Measurements from ENCODE around the gene DNHD1. TPM values are rescaled to one million over a fixed set of nuclear protein-coding genes. Genes with fewer than 3 reads are reported as not detected.

DNHD1 gene
- total and polyA plus RNA-seq, 2 of the 13 experiments (the other 11 are each of a cell fraction or from before 2014, with no cell fraction given), result 2.7 to 9.3 TPM

- TF ChIP-seq ZNF230 (CRISPR knock-in tag; IDR thresholded peaks at IDR 0.05) (no peak), PRPF4 (IDR thresholded peaks at IDR 0.05; ENCODE audit: low read depth, low read length, poor library complexity, severe bottlenecking) (no peak), ZNF3 (CRISPR knock-in tag; IDR thresholded peaks at IDR 0.05) (no peak), SMYD3 (CRISPR knock-in tag; IDR thresholded peaks at IDR 0.05) (no peak), ONECUT2 (CRISPR knock-in tag; IDR thresholded peaks at IDR 0.05) (no peak), FOXM1 (CRISPR knock-in tag; IDR thresholded peaks at IDR 0.05) (no peak), FOXK1 (CRISPR knock-in tag; IDR thresholded peaks at IDR 0.05; ENCODE audit: borderline replicate concordance, low read depth) (no peak), ELF3 (CRISPR knock-in tag; IDR thresholded peaks at IDR 0.05) (0 out of 2 replicates have a peak, but pooled peaks have one; percentile 33), FOXA1 (IDR thresholded peaks at IDR 0.05) (no peak), FOXA1 (CRISPR knock-in tag; IDR thresholded peaks at IDR 0.05) (0 out of 2 replicates have a peak, but pooled peaks have one; percentile 13), PHB2 (IDR thresholded peaks at IDR 0.05; ENCODE audit: partially characterized antibody) (no peak), FOXA3 (CRISPR knock-in tag; IDR thresholded peaks at IDR 0.05) (0 out of 2 replicates have a peak, but pooled peaks have one; percentile 17), ELF1 (CRISPR knock-in tag; IDR thresholded peaks at IDR 0.05) (no peak), RAD21 (CRISPR knock-in tag; IDR thresholded peaks at IDR 0.05) (peak; percentile 61), PITX1 (CRISPR knock-in tag; IDR thresholded peaks at IDR 0.05) (no peak), MXI1 (IDR thresholded peaks at IDR 0.05; ENCODE audit: borderline replicate concordance, low read depth, low read length) (no peak), ZNF382 (CRISPR knock-in tag; IDR thresholded peaks at IDR 0.05; ENCODE audit: borderline replicate concordance) (no peak), RXRB (CRISPR knock-in tag; IDR thresholded peaks at IDR 0.05; ENCODE audit: borderline replicate concordance) (no peak), DRAP1 (CRISPR knock-in tag; IDR thresholded peaks at IDR 0.05) (no peak), LCORL (IDR thresholded peaks at IDR 0.05) (no peak), LCORL (CRISPR knock-in tag; IDR thresholded peaks at IDR 0.05) (no peak), KMT2A (CRISPR knock-in tag; IDR thresholded peaks at IDR 0.05) (no peak), TBX2 (CRISPR knock-in tag; IDR thresholded peaks at IDR 0.05; ENCODE audit: borderline replicate concordance) (no peak), ZNF788 (CRISPR knock-in tag; IDR thresholded peaks at IDR 0.05; ENCODE audit: borderline replicate concordance) (no peak)
- TF ChIP-seq, protein P1, sequence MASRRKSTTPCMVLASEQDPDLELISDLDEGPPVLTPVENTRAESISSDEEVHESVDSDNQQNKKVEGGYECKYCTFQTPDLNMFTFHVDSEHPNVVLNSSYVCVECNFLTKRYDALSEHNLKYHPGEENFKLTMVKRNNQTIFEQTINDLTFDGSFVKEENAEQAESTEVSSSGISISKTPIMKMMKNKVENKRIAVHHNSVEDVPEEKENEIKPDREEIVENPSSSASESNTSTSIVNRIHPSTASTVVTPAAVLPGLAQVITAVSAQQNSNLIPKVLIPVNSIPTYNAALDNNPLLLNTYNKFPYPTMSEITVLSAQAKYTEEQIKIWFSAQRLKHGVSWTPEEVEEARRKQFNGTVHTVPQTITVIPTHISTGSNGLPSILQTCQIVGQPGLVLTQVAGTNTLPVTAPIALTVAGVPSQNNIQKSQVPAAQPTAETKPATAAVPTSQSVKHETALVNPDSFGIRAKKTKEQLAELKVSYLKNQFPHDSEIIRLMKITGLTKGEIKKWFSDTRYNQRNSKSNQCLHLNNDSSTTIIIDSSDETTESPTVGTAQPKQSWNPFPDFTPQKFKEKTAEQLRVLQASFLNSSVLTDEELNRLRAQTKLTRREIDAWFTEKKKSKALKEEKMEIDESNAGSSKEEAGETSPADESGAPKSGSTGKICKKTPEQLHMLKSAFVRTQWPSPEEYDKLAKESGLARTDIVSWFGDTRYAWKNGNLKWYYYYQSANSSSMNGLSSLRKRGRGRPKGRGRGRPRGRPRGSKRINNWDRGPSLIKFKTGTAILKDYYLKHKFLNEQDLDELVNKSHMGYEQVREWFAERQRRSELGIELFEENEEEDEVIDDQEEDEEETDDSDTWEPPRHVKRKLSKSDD (CRISPR knock-in tag; IDR thresholded peaks at IDR 0.05; ENCODE audit: low read depth), result no peak
- TF ChIP-seq, protein P2, sequence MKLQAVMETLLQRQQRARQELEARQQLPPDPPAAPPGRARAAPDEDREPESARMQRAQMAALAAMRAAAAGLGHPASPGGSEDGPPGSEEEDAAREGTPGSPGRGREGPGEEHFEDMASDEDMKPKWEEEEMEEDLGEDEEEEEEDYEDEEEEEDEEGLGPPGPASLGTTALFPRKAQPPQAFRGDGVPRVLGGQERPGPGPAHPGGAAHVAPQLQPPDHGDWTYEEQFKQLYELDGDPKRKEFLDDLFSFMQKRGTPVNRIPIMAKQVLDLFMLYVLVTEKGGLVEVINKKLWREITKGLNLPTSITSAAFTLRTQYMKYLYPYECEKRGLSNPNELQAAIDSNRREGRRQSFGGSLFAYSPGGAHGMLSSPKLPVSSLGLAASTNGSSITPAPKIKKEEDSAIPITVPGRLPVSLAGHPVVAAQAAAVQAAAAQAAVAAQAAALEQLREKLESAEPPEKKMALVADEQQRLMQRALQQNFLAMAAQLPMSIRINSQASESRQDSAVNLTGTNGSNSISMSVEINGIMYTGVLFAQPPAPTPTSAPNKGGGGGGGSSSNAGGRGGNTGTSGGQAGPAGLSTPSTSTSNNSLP (IDR thresholded peaks at IDR 0.05; ENCODE audit: low read depth, low read length), result peak; percentile 96
- TF ChIP-seq, protein P3, sequence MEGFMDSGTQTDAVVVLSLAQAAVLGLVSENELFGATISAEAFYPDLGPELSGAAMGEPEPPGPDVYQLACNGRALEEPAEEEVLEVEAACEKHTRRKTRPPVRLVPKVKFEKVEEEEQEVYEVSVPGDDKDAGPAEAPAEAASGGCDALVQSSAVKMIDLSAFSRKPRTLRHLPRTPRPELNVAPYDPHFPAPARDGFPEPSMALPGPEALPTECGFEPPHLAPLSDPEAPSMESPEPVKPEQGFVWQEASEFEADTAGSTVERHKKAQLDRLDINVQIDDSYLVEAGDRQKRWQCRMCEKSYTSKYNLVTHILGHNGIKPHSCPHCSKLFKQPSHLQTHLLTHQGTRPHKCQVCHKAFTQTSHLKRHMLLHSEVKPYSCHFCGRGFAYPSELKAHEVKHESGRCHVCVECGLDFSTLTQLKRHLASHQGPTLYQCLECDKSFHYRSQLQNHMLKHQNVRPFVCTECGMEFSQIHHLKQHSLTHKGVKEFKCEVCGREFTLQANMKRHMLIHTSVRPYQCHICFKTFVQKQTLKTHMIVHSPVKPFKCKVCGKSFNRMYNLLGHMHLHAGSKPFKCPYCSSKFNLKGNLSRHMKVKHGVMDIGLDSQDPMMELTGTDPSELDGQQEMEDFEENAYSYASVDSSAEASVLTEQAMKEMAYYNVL (CRISPR knock-in tag; IDR thresholded peaks at IDR 0.05; ENCODE audit: borderline replicate concordance), result no peak
These were observed 34.2 kb downstream of the DNHD1 start (continued) for GRCh38 chr11:6531267-6531752.

Data from HepG2 (cell line).